ENCODE measurements around the gene CX3CR1. TPM values are rescaled to one million over a fixed set of nuclear protein-coding genes. Genes with fewer than 3 reads are reported as not detected.

Gene CX3CR1
- total and polyA plus RNA-seq, 3 experiments from 2014 or later = 0.74 to 98.7 (median 1.1) TPM

GRCh38 chr3:39299279-39299678 is 19.4 kb upstream of the CX3CR1 start:
- peaks cover 2 to 14% (median 5%) of the 10 kb centered on the region in 3 donors for H3K4me1 Mint-ChIP-seq
- Histone ChIP-seq H3K9me3 (ENCODE audit: low read length) (peaks cover 15% of the 10 kb centered on the region), H3K4me1 (ENCODE audit: insufficient read depth, low read length) (peaks cover 9% of the 10 kb centered on the region), H3K27ac (ENCODE audit: low read depth, low read length) (no peak overlapping the region), H3K36me3 (ENCODE audit: insufficient read depth, low read length) (no peaks in the 10 kb centered on the region), H3K27me3 (ENCODE audit: insufficient read depth, low read length, poor library complexity, severe bottlenecking) (no peaks in the 10 kb centered on the region), H3K4me3 (ENCODE audit: low read length) (no peak overlapping the region)
- no peak overlapping the region for H3K4me3 Mint-ChIP-seq
- DNase-seq = no peak
- H3K9me3 Mint-ChIP-seq = peaks cover 20 to 55% (median 45%) of the 10 kb centered on the region in 5 donors
- no peak overlapping the region for H3K27ac Mint-ChIP-seq
- POLR2A ChIA-PET = no interaction called here
- H3K36me3 Mint-ChIP-seq = peaks cover 0 to 49% (median 6%) of the 10 kb centered on the region in 3 donors
- peaks cover 32 to 41% of the 10 kb centered on the region in 2 donors for H3K27me3 Mint-ChIP-seq
- CTCF ChIA-PET = no interaction called here

- DNase-seq = no peak
- Mint-ChIP-seq H3K9me3 (peaks cover 12 to 33% (median 30%) of the 10 kb centered on the region in 5 donors), H3K27ac (peak overlapping the region in 1 of 8 donors; percentile 54), H3K27me3 (peaks cover 22 to 28% of the 10 kb centered on the region in 2 donors), H3K36me3 (peaks cover 0 to 30% (median 4%) of the 10 kb centered on the region in 3 donors), H3K4me3 (no peak overlapping the region), H3K4me1 (peaks cover 4 to 22% (median 11%) of the 10 kb centered on the region in 3 donors)
- Histone ChIP-seq H3K27me3 (ENCODE audit: insufficient read depth, low read length, poor library complexity, severe bottlenecking) (no peaks in the 10 kb centered on the region), H3K4me3 (ENCODE audit: low read length) (no peak overlapping the region), H3K9me3 (ENCODE audit: low read length) (peaks cover 15% of the 10 kb centered on the region), H3K36me3 (ENCODE audit: insufficient read depth, low read length) (no peaks in the 10 kb centered on the region), H3K4me1 (ENCODE audit: insufficient read depth, low read length) (peaks cover 9% of the 10 kb centered on the region), H3K27ac (ENCODE audit: low read depth, low read length) (no peak overlapping the region)
- ChIA-PET POLR2A (no interaction called here), CTCF (interaction anchor here (0.7 to 3.3 kb wide), 2 partner anchors 9 to 804 kb away, joined by 4 to 9 read pairs; no protein-coding TSS in a partner anchor)
These were observed 16.6 kb upstream of the CX3CR1 start for GRCh38 chr3:39296197-39297077.

- peak overlapping the region in 3 of 8 donors; percentile 34 to 90 (median 34) for H3K27ac Mint-ChIP-seq
- peaks cover 4 to 23% (median 14%) of the 10 kb centered on the region in 3 donors for H3K4me1 Mint-ChIP-seq
- H3K9me3 Mint-ChIP-seq = peaks cover 12 to 22% (median 19%) of the 10 kb centered on the region in 5 donors
- CTCF ChIA-PET = interaction anchor here (1.6 to 3.3 kb wide), 2 partner anchors 8 to 106 kb away, joined by 4 to 9 read pairs; no protein-coding TSS in a partner anchor
- Histone ChIP-seq H3K36me3 (ENCODE audit: insufficient read depth, low read length) (no peaks in the 10 kb centered on the region), H3K27ac (ENCODE audit: low read depth, low read length) (no peak overlapping the region), H3K4me3 (ENCODE audit: low read length) (no peak overlapping the region), H3K4me1 (ENCODE audit: insufficient read depth, low read length) (peaks cover 9% of the 10 kb centered on the region), H3K27me3 (ENCODE audit: insufficient read depth, low read length, poor library complexity, severe bottlenecking) (no peaks in the 10 kb centered on the region), H3K9me3 (ENCODE audit: low read length) (peaks cover 15% of the 10 kb centered on the region)
- peak overlapping the region in 1 of 7 donors; percentile 27 for H3K4me3 Mint-ChIP-seq
- peaks cover 0 to 19% (median 3%) of the 10 kb centered on the region in 3 donors for H3K36me3 Mint-ChIP-seq
- peaks cover 11 to 21% of the 10 kb centered on the region in 2 donors for H3K27me3 Mint-ChIP-seq
- POLR2A ChIA-PET = no interaction called here
- no peak for DNase-seq
These were observed 15.4 kb upstream of the CX3CR1 start for GRCh38 chr3:39295184-39295775.

- H3K27ac ChIP-seq (ENCODE audit: low read depth, low read length) = no peak overlapping the region
- DNase-seq = peak in 1 of 5 donors; percentile 55
- ChIA-PET CTCF (interaction anchor here (1.6 to 8.9 kb wide), 2 partner anchors 105 to 167 kb away, joined by 4 to 135 read pairs; no protein-coding TSS in a partner anchor), POLR2A (no interaction called here)
- Mint-ChIP-seq H3K27ac (peak overlapping the region in 6 of 8 donors; percentile 12 to 90 (median 48)), H3K9me3 (peaks cover 8 to 15% (median 12%) of the 10 kb centered on the region in 5 donors), H3K36me3 (peaks cover 0 to 13% (median 0%) of the 10 kb centered on the region in 3 donors), H3K27me3 (peaks cover 4 to 15% of the 10 kb centered on the region in 2 donors), H3K4me1 (peaks cover 5 to 29% (median 19%) of the 10 kb centered on the region in 3 donors), H3K4me3 (no peak overlapping the region)
- H3K4me1 ChIP-seq (ENCODE audit: insufficient read depth, low read length) = peaks cover 9% of the 10 kb centered on the region
- no peaks in the 10 kb centered on the region for H3K27me3 ChIP-seq (ENCODE audit: insufficient read depth, low read length, poor library complexity, severe bottlenecking)
- no peak overlapping the region for H3K4me3 ChIP-seq (ENCODE audit: low read length)
- H3K9me3 ChIP-seq (ENCODE audit: low read length) = peaks cover 10% of the 10 kb centered on the region
- no peaks in the 10 kb centered on the region for H3K36me3 ChIP-seq (ENCODE audit: insufficient read depth, low read length)
These were observed 14.8 kb upstream of the CX3CR1 start for GRCh38 chr3:39294446-39295183.

- peaks cover 0 to 4% (median 0%) of the 10 kb centered on the region in 3 donors for H3K36me3 Mint-ChIP-seq
- ChIA-PET POLR2A (no interaction called here), CTCF (interaction anchor here (0.9 to 12.0 kb wide), 17 partner anchors 14 to 200 kb away, joined by 3 to 253 read pairs (median 6); partner anchors contain the start of genes GORASP1, TTC21A and XIRP1)
- H3K9me3 Mint-ChIP-seq = peaks cover 0 to 4% (median 3%) of the 10 kb centered on the region in 5 donors
- peaks cover 14 to 45% (median 28%) of the 10 kb centered on the region in 3 donors for H3K4me1 Mint-ChIP-seq
- H3K4me3 Mint-ChIP-seq = no peak overlapping the region
- H3K4me1 ChIP-seq (ENCODE audit: insufficient read depth, low read length) = peaks cover 16% of the 10 kb centered on the region
- no peaks in the 10 kb centered on the region for H3K36me3 ChIP-seq (ENCODE audit: insufficient read depth, low read length)
- peak overlapping the region in 1 of 8 donors; percentile 29 for H3K27ac Mint-ChIP-seq
- DNase-seq = no peak
- no peaks in the 10 kb centered on the region for H3K27me3 ChIP-seq (ENCODE audit: insufficient read depth, low read length, poor library complexity, severe bottlenecking)
- no peak overlapping the region for H3K27ac ChIP-seq (ENCODE audit: low read depth, low read length)
- H3K27me3 Mint-ChIP-seq = peaks cover 3 to 7% of the 10 kb centered on the region in 2 donors
- no peak overlapping the region for H3K4me3 ChIP-seq (ENCODE audit: low read length)
- H3K9me3 ChIP-seq (ENCODE audit: low read length) = no peaks in the 10 kb centered on the region
These were observed 13.1 kb upstream of the CX3CR1 start for GRCh38 chr3:39292961-39293360.

GRCh38 chr3:39291903-39292329 is 12.1 kb upstream of the CX3CR1 start:
- POLR2A ChIA-PET = no interaction called here
- Mint-ChIP-seq H3K4me3 (no peak overlapping the region), H3K27ac (peak overlapping the region in 3 of 8 donors; percentile 56 to 78 (median 78)), H3K27me3 (peaks cover 3 to 6% of the 10 kb centered on the region in 2 donors), H3K9me3 (peaks cover 0 to 2% (median 0%) of the 10 kb centered on the region in 5 donors), H3K36me3 (no peaks in the 10 kb centered on the region), H3K4me1 (peaks cover 14 to 53% (median 32%) of the 10 kb centered on the region in 3 donors)
- peak; percentile 51 to 77 (median 66) for DNase-seq
- H3K27me3 ChIP-seq (ENCODE audit: insufficient read depth, low read length, poor library complexity, severe bottlenecking) = no peaks in the 10 kb centered on the region
- H3K9me3 ChIP-seq (ENCODE audit: low read length) = no peaks in the 10 kb centered on the region
- no peak overlapping the region for H3K27ac ChIP-seq (ENCODE audit: low read depth, low read length)
- no peaks in the 10 kb centered on the region for H3K36me3 ChIP-seq (ENCODE audit: insufficient read depth, low read length)
- CTCF ChIA-PET = interaction anchor here (0.6 to 12.0 kb wide), 47 partner anchors 10 to 770 kb away, joined by 3 to 253 read pairs (median 5); partner anchors contain the start of genes CX3CR1 and XIRP1
- H3K4me1 ChIP-seq (ENCODE audit: insufficient read depth, low read length) = peaks cover 17% of the 10 kb centered on the region
- H3K4me3 ChIP-seq (ENCODE audit: low read length) = no peak overlapping the region

GRCh38 chr3:39290255-39290654 is 10.4 kb upstream of the CX3CR1 start:
- H3K9me3 Mint-ChIP-seq = no peaks in the 10 kb centered on the region
- Histone ChIP-seq H3K27me3 (ENCODE audit: insufficient read depth, low read length, poor library complexity, severe bottlenecking) (no peaks in the 10 kb centered on the region), H3K4me1 (ENCODE audit: insufficient read depth, low read length) (peaks cover 17% of the 10 kb centered on the region), H3K36me3 (ENCODE audit: insufficient read depth, low read length) (no peaks in the 10 kb centered on the region), H3K4me3 (ENCODE audit: low read length) (no peak overlapping the region), H3K9me3 (ENCODE audit: low read length) (no peaks in the 10 kb centered on the region), H3K27ac (ENCODE audit: low read depth, low read length) (no peak overlapping the region)
- H3K27me3 Mint-ChIP-seq = peaks cover 0 to 2% of the 10 kb centered on the region in 2 donors
- H3K4me1 Mint-ChIP-seq = peaks cover 14 to 48% (median 32%) of the 10 kb centered on the region in 3 donors
- no peak overlapping the region for H3K4me3 Mint-ChIP-seq
- no peaks in the 10 kb centered on the region for H3K36me3 Mint-ChIP-seq
- ChIA-PET CTCF (interaction anchor here (0.6 to 12.0 kb wide), 16 partner anchors 11 to 204 kb away, joined by 3 to 253 read pairs (median 4); partner anchors contain the start of genes CX3CR1 and XIRP1), POLR2A (interaction anchor here (0.6 kb wide), 2 partner anchors 28 to 124 kb away, joined by 3 to 4 read pairs; no protein-coding TSS in a partner anchor)
- no peak for DNase-seq
- peak overlapping the region in 4 of 8 donors; percentile 13 to 56 (median 32) for H3K27ac Mint-ChIP-seq
